GM12875 (cell line): ENCODE results near the gene CUL4B.
"Not testable (repeated sequence)": the region's sequence is repeated elsewhere in the genome, so short reads cannot be mapped to it uniquely, and the experiment has no call there.

Experiments used
- H3K4me3 ChIP-seq: one replicate; pipeline ENCODE4 v1.5.1; 2011; ENCODE audit warnings: low read depth, low read length, control low read depth
- CTCF ChIP-seq: IDR thresholded peaks from 2 replicates; pipeline ENCODE4 v1.5.1; 2011; ENCODE audit warnings: low read depth, mild to moderate bottlenecking, control low read depth, inconsistent platforms, low read length, moderate library complexity, borderline replicate concordance; ENCODE audit not compliant: insufficient read depth

Gene CUL4B

GRCh38 chrX:120560842-120561633 lies at the start of gene CUL4B:
TSS of gene CUL4B (minus strand) at chrX:120560962. CDS start at chrX:120560638, 324 bp downstream.
- no peak for TF ChIP-seq CTCF
- H3K4me3 ChIP-seq: peak within 1 kb of the TSS; percentile 62

GRCh38 chrX:120604361-120604782 lies 43.6 kb upstream of the CUL4B start:
- no peak for TF ChIP-seq CTCF
- peak overlapping the region; percentile 73 for H3K4me3 ChIP-seq

DNA sequence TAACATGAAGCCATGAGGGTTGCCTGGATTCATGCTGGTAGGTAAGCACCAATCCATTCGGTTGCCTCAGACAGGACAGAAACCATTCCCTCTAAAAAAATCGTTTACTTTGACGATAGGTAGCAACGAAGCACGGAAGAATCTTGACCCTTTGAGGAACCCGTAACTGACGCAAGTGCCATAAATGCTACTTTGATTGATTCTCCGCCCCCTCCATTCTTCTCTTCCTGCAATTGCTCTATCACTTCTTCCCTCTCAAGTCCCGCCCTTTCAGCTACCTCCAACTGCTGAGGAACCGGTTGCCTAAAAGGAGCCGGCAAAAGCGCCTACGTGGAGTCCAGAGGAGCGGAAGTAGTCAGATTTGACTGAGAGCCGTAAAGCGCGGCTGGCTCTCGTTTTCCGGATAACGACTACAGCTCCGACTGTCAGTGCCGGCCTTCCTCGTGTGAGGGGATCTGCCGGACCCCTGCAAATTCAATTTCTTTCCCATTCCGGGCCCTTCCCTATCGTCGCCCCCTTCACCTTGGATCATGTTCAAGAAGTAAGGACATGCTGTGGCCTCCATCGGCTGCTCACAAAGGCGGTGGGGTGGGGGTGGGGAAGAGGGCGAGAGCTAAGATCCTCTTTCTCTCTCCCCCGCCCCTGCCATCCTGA lies 43.1 kb upstream of the CUL4B start, which contains the start of gene MCTS1:
Gene MCTS1, plus strand, starts transcription at position 395 of the 654 bp plus-strand sequence. Its CDS starts 136 bp downstream, at position 531.
- no peak for TF ChIP-seq CTCF

GRCh38 chrX:120585702-120586101 lies 24.9 kb upstream of the CUL4B start:
- no peak for TF ChIP-seq CTCF

More for the DNA sequence above, 43.1 kb upstream of the CUL4B start, which contains the start of gene MCTS1:
- H3K4me3 ChIP-seq: peak within 1 kb of the TSS; percentile 73

GRCh38 chrX:120575379-120576114 lies 14.8 kb upstream of the CUL4B start:
- TF ChIP-seq CTCF: no peak
- no peak overlapping the region for H3K4me3 ChIP-seq

More at GRCh38 chrX:120585702-120586101, 24.9 kb upstream of the CUL4B start:
- H3K4me3 ChIP-seq: no peak overlapping the region

GRCh38 chrX:120573806-120574205 lies 13.0 kb upstream of the CUL4B start:
- not testable (repeated sequence) for H3K4me3 ChIP-seq

GRCh38 chrX:120570011-120570600 lies 9.3 kb upstream of the CUL4B start:
- no peak for TF ChIP-seq CTCF

More at GRCh38 chrX:120570011-120570600, 9.3 kb upstream of the CUL4B start:
- H3K4me3 ChIP-seq: no peak overlapping the region
